ENCODE results near the gene PRKN. TPM values are rescaled to one million over a fixed set of nuclear protein-coding genes. Genes with fewer than 3 reads are reported as not detected.
A peak's percentile ranks its signal among the peaks of the same experiment; 100 is the strongest.

PRKN gene
- total and polyA plus RNA-seq, 2 experiments from 2014 or later, result 11.7 to 28.1 TPM

- Histone ChIP-seq H3K4me3 (no peak overlapping the region), H3K27me3 (no peaks in the 10 kb centered on the region), H3K9me3 (ENCODE audit: low read depth) (no peaks in the 10 kb centered on the region), H3K4me1 (ENCODE audit: low read depth) (peaks cover 22% of the 10 kb centered on the region), H3K27ac (no peak overlapping the region), H3K36me3 (no peaks in the 10 kb centered on the region)
- no peak for TF ChIP-seq CTCF (IDR thresholded peaks at IDR 0.05; ENCODE audit: low read depth, low read length)
- DNase-seq (ENCODE audit: low read depth in 1 of 2, low spot score in 1 of 2), result no peak
Observed at GRCh38 chr6:161462148-161462547, 1265.4 kb downstream of the PRKN start.

GRCh38 chr6:161459008-161459615, 1268.5 kb downstream of the PRKN start:
- Histone ChIP-seq H3K4me3 (no peak overlapping the region), H3K27ac (peak overlapping the region; percentile 59), H3K27me3 (no peaks in the 10 kb centered on the region), H3K9me3 (ENCODE audit: low read depth) (no peaks in the 10 kb centered on the region), H3K36me3 (no peaks in the 10 kb centered on the region), H3K4me1 (ENCODE audit: low read depth) (peaks cover 22% of the 10 kb centered on the region)
- DNase-seq (ENCODE audit: low read depth in 1 of 2, low spot score in 1 of 2), result no peak
- TF ChIP-seq CTCF (IDR thresholded peaks at IDR 0.05; ENCODE audit: low read depth, low read length), result no peak

GRCh38 chr6:161458201-161458951, 1269.2 kb downstream of the PRKN start:
- peaks cover 22% of the 10 kb centered on the region for H3K4me1 ChIP-seq (ENCODE audit: low read depth)
- no peaks in the 10 kb centered on the region for H3K27me3 ChIP-seq
- H3K4me3 ChIP-seq, result no peak overlapping the region
- no peak for TF ChIP-seq CTCF (IDR thresholded peaks at IDR 0.05; ENCODE audit: low read depth, low read length)
- no peaks in the 10 kb centered on the region for H3K36me3 ChIP-seq
- DNase-seq (ENCODE audit: low read depth in 1 of 2, low spot score in 1 of 2), result no peak
- peak overlapping the region; percentile 59 for H3K27ac ChIP-seq
- H3K9me3 ChIP-seq (ENCODE audit: low read depth), result no peaks in the 10 kb centered on the region

- H3K27me3 ChIP-seq, result no peaks in the 10 kb centered on the region
- H3K4me1 ChIP-seq (ENCODE audit: low read depth), result peaks cover 15% of the 10 kb centered on the region
- H3K27ac ChIP-seq, result no peak overlapping the region
- DNase-seq (ENCODE audit: low read depth in 1 of 2, low spot score in 1 of 2), result no peak
- no peaks in the 10 kb centered on the region for H3K36me3 ChIP-seq
- no peak for TF ChIP-seq CTCF (IDR thresholded peaks at IDR 0.05; ENCODE audit: low read depth, low read length)
- no peak overlapping the region for H3K4me3 ChIP-seq
- H3K9me3 ChIP-seq (ENCODE audit: low read depth), result no peaks in the 10 kb centered on the region
Observed at GRCh38 chr6:161455848-161456247, 1271.7 kb downstream of the PRKN start.

- TF ChIP-seq CTCF (IDR thresholded peaks at IDR 0.05; ENCODE audit: low read depth, low read length), result no peak
- H3K27ac ChIP-seq, result no peak overlapping the region
- peaks cover 8% of the 10 kb centered on the region for H3K4me1 ChIP-seq (ENCODE audit: low read depth)
- no peaks in the 10 kb centered on the region for H3K36me3 ChIP-seq
- DNase-seq (ENCODE audit: low read depth in 1 of 2, low spot score in 1 of 2), result no peak
- H3K4me3 ChIP-seq, result no peak overlapping the region
- H3K9me3 ChIP-seq (ENCODE audit: low read depth), result no peaks in the 10 kb centered on the region
- no peaks in the 10 kb centered on the region for H3K27me3 ChIP-seq
Observed at GRCh38 chr6:161453558-161453957, 1274.0 kb downstream of the PRKN start.
